GM21529 (cell line): ENCODE data around the gene CACNA1H.
"Not testable (repeated sequence)": the region's sequence is repeated elsewhere in the genome, so short reads cannot be mapped to it uniquely, and the experiment has no call there.

Source experiments
- ATAC-seq: cut with Tn5 transposase; IDR thresholded peaks from one replicate; pipeline ENCODE4 v1.9.1; 2021; ENCODE audit not compliant: unreplicated experiment

The CACNA1H gene

GRCh38 chr16:1221628-1222552 lies 69.0 kb downstream of the CACNA1H start:
- ATAC-seq, result no peak

GRCh38 chr16:1222553-1223354 lies 69.8 kb downstream of the CACNA1H start:
- ATAC-seq, result no peak

DNA sequence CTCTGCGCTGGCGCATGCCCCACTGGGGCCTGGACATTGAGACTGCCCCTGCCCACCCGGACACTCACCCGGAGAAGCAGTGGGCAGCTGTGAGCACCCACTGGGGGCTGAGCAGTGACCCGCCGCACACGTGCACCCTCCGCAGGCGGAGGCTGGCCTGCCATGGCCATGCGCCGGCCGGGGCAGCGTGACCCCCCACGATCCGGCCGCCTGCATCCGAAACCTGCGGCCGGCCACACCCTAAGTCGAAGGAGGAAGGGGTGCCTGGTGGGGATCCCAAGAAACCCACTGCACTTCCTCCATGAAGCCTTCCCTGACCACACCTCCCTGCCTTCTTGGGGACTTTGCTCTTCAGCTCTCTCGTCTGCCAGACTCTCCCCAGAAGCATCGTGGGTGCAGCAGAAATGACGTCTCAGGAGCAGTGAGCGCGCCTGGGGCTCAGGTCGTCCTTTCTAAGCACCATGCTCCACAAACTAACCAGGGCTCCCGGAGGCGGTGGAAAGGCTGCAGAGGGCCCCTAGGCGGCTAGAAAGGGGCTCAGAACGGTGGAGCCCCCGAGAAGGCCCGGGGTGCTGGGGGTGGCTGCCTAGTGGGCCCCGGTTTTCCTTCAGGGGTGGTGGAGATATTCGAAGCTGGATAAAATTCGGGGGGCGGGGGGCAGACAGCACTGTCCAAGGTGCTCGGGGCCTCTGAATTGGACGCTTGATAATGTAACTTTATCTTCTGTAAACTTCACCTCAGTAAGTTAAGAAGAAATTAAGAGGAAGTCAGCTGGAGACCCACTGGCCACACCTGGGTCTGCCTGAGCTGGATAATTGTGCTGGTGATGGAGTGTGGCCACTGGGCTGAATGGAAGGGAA lies 70.7 kb downstream of the CACNA1H start:
- no peak for ATAC-seq

DNA sequence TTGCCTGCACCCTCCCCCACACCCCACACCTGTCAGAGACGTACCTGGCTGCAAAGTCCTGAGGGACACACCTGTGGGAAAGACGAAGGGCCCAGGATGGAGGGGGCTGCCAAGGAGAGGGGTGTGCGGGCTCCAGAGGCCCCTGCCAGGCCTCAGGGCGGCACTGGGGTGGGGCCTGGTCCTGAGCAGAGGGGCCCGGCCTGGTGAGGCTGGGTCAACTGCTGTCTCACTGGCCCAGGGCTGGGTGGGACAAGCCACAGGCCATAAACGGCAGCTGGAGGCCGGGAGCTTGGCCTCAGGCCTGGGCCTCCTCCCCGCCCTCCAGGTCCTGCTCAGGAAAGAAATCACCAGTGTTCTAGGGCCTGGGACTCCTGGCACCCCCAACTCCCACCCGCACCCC lies 71.7 kb downstream of the CACNA1H start:
- ATAC-seq, result no peak

GRCh38 chr16:1225051-1225451 lies 72.1 kb downstream of the CACNA1H start, which contains the start of gene TPSG1:
TSS of gene TPSG1 (minus strand) at chr16:1225268. CDS start at chr16:1225252, 16 bp downstream.
- no peak for ATAC-seq

GRCh38 chr16:1225728-1226311 lies 72.9 kb downstream of the CACNA1H start:
- ATAC-seq, result not testable (repeated sequence)

DNA sequence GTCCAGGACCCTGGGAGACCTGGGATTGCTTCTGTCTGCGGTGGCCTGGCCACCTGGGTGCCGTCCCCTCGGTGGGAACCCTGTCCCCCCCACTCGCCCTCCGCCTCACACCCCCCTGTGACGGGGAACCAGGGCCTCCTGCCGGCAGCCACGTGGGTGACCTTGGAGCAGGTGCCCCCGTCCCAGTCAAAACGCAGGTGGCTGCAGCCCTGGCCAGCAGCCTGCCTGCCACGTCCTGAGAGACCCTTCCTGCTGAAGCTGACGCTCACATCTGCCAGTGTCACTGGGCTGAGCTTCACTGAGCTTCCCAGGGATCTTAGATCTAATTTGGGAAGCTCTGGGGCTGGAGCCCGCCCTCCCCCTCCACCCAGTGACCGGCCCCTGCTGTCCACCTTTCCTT lies 73.8 kb downstream of the CACNA1H start:
- not testable (repeated sequence) for ATAC-seq

DNA sequence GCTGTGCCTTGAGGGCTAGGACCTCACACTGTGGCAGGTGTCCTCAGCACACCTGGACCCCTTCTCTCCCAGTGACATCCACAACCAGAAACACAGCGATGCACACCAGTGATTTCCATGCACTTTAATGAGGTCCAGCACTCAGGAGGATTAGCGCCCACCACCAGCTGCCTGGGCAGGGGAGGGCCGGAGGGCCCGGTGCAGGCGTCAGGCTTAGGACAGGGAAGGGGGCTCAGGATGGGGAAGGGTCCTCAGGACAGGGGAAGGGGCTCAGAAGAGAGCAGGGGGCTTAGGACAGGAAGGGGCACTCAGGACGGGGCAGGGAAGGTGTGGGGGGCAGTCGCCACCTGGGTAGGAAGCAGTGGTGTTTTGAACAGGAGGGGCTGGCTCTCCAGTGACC lies 75.3 kb downstream of the CACNA1H start:
- ATAC-seq, result not testable (repeated sequence)

DNA sequence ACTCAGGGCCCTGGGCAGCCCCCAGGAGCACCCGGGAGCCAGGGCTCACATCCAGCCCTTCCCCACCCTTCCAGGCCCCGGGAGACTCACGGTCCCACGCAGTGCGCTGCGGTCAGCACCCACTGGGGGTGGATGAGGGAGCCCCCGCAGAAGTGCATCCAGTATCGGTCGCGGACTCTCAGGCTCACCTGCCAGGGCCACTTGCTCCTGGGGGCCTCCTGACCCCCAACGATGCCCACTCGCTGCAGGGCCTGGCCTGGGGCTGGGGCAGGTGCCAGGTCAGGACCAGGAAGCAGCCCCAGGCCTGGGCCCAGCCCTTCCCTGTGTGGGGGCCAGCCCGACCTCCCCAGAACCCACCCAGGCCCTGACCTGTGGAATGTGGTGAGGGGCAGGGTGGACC lies 76.6 kb downstream of the CACNA1H start:
- not testable (repeated sequence) for ATAC-seq

- not testable (repeated sequence) for ATAC-seq
Observed at GRCh38 chr16:1230084-1230470, 77.2 kb downstream of the CACNA1H start, which contains the start of gene TPSB2. TSS of gene TPSB2 (minus strand) at chr16:1230184. CDS start at chr16:1229951, 233 bp downstream.

DNA sequence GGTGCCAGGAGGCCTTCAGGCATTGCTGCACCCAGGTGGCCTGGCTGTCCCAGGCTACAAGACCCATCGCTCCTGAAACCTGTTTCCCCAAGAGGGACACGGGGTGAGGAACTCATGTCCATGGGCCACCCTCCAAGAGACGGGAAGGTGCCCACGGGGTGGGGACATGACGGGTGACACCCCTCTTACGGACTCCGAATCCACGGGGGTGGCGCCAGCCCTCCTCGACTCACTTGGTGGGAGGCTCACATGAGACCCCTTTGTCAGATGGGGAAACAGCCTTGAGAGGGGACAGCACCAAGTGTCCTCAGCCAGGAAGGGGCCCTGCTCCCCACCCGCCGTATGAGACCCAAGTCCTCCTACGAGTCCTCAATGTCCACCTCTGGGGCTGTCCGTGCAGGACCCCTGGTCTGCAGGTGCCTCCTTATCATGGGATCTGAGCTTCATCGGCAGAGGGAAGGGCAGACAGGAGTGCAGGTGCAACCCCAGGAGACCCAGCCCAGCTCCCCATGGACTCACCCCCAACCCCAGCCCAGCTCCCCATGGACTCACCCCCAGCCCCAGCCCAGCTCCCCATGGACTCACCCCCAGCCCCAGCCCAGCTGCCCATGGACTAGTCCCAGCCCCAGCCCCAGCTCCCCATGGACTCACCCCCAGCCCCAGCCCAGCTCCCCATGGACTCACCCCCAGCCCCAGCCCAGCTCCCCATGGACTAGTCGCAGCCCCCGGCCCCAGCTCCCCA lies 77.7 kb downstream of the CACNA1H start:
- not testable (repeated sequence) for ATAC-seq

DNA sequence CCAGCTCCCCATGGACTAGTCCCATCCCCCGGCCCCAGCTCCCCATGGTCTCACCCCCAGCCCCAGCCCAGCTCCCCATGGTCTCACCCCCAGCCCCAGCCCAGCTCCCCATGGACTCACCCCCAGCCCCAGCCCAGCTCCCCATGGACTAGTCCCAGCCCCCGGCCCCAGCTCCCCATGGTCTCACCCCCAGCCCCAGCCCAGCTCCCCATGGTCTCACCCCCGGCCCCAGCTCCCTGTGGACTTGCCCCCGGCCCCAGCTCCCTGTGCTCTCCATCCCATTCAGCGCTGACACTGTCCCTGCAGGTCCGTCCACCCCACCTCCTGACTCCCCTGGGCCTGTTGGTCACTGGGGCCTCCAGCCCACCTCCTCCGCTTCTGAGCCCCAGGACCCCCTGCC lies 78.4 kb downstream of the CACNA1H start:
- not testable (repeated sequence) for ATAC-seq

DNA sequence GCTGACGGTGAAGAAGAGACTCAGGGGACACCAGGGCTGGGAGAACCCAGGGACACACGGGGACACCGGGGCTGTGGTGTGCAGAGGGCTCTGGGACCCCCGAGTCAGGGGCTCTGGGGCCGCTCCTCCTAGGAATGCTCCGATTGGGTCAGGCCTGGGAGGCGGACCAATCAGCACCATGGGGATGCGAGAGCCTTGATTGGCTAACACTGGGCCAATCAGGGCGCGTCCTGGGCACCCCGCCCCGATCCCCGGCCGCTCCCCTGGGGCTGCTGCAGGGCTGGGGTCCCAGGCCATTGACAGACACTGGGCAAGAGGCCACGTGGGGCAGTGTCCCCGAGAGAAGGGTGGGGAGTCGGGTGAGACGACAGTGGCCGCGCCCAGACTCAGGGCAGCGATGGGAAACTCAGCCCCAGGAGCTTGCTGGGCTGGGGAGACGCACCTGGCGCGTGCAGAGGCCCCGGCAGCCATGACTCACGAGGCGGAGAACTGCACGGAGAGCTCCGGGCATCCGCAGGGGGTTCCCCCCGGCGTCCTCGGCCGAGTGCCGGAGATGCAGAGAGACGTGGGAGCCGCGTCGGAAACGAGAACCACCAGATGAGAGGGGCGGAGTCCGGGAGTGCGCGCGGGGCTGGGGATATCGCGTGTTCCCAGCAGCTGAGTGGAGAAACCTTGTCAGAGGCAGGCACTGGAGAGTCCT lies 79.3 kb downstream of the CACNA1H start:
- ATAC-seq, result not testable (repeated sequence)

DNA sequence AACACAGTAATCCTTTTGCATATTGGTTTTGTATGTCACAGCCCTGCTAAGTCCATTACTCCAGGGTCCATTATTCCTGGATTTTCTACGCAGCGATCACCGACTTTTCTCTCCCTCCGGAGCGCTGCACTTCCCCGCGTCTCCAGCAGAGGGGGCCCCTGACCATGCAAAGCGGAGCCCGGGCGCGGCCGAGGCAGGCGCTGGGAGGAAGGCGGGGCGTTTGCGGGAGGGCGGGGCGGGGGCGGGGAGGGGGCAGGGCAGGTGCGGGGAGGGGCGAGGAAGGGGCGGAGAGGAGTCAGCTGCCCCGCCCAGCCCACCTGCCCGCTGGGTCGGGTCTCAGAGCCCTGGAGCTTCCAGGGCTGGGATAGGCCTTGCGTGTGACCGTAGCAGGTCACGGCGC lies 83.8 kb downstream of the CACNA1H start:
- not testable (repeated sequence) for ATAC-seq

GRCh38 chr16:1237990-1238389 lies 85.1 kb downstream of the CACNA1H start:
- no peak for ATAC-seq

DNA sequence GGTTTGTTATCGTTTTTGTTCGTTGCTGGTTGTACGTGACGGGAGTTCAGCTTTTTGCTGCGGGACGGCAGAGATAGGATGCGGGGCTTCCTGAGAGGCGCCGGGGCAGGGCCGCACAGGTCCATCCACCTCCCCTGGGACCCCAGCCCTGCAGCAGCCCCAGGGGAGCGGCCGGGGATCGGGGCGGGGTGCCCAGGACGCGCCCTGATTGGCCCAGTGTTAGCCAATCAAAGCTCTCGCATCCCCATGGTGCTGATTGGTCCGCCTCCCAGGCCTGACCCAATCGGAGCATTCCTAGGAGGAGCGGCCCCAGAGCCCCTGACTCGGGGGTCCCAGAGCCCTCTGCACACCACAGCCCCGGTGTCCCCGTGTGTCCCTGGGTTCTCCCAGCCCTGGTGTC lies 86.0 kb downstream of the CACNA1H start:
- not testable (repeated sequence) for ATAC-seq

DNA sequence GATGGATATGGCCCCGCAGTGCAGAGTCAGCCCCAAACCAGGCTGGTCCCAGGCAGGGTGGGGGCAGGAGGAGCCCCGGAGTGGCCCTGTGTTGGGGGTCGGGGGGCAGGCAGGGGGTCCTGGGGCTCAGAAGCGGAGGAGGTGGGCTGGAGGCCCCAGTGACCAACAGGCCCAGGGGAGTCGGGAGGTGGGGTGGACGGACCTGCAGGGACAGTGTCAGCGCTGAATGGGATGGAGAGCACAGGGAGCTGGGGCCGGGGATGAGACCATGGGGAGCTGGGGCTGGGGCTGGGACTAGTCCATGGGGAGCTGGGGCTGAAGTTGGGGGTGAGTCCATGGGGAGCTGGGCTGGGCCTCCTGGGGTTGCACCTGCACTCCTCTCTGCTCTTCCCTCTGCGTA lies 86.7 kb downstream of the CACNA1H start:
- not testable (repeated sequence) for ATAC-seq

DNA sequence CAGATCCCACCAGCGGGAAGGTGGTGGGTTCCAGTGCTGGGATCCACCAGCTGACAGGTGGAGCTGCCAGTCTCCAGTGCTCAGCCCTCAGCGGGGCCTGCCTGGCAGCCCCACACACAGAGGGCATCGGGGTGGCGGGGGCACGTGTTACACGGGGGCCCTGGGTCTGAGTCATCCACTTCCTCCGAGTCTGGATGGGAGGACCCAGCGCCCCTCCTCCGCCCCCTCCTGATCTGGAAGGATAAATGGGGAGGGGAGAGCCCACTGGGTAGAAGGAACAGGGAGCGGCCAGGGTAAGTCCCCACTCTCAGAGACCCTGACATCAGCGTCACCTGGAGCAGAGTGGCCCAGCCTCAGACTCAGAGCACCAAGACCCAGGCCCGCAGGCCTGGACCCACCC lies 87.5 kb downstream of the CACNA1H start, which contains the start of gene TPSAB1:
Gene TPSAB1 (plus strand): TSS at position 270 of the 400 bp plus-strand sequence. CDS start 234 bp downstream, outside the sequence.
- not testable (repeated sequence) for ATAC-seq

DNA sequence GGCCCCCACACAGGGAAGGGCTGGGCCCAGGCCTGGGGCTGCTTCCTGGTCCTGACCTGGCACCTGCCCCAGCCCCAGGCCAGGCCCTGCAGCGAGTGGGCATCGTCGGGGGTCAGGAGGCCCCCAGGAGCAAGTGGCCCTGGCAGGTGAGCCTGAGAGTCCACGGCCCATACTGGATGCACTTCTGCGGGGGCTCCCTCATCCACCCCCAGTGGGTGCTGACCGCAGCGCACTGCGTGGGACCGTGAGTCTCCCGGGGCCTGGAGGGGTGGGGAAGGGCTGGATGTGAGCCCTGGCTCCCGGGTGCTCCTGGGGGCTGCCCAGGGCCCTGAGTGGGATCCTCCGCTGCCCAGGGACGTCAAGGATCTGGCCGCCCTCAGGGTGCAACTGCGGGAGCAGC lies 88.2 kb downstream of the CACNA1H start:
- ATAC-seq, result not testable (repeated sequence)
